ENCODE measurements around the gene CDCP1. TPM values are rescaled to one million over a fixed set of nuclear protein-coding genes. Genes with fewer than 3 reads are reported as not detected.

CDCP1 gene
- total and polyA plus RNA-seq, 2 experiments from 2014 or later, result 0.12 TPM; not detected in 1

- DNase-seq (ENCODE audit: low read depth in 1 of 2, low spot score in 1 of 2), result no peak
- no peaks in the 10 kb centered on the region for H3K4me1 ChIP-seq (ENCODE audit: low read depth)
- H3K36me3 ChIP-seq, result no peaks in the 10 kb centered on the region
Observed at GRCh38 chr3:45187694-45188141, 41.5 kb upstream of the CDCP1 start.

DNA sequence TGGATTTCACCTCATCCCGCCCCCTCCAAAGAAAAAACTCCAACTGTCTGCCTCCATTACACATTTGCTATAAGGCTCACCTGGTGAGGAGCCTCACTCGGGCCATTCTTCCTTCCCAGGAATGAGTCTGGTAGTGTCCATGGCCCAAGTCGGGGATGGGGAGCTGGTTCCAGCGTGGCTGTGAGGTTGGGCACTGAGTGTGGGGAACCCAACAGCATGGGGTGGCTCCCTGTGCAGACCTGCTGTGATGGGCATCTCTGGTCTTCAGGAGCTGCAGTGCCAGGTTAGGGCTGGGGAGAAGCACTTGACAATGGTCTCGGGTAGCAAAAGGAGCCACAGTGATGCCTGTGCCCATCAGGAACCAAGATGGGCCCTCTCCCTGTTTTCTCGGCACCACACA, 40.7 kb upstream of the CDCP1 start:
- no peak for DNase-seq (ENCODE audit: low read depth in 1 of 2, low spot score in 1 of 2)
- H3K4me3 ChIP-seq, result no peak overlapping the region
- H3K27me3 ChIP-seq, result peaks cover 2% of the 10 kb centered on the region
- no peaks in the 10 kb centered on the region for H3K4me1 ChIP-seq (ENCODE audit: low read depth)
- H3K9me3 ChIP-seq (ENCODE audit: low read depth), result no peaks in the 10 kb centered on the region
- H3K36me3 ChIP-seq, result no peaks in the 10 kb centered on the region
- TF ChIP-seq, protein P1, sequence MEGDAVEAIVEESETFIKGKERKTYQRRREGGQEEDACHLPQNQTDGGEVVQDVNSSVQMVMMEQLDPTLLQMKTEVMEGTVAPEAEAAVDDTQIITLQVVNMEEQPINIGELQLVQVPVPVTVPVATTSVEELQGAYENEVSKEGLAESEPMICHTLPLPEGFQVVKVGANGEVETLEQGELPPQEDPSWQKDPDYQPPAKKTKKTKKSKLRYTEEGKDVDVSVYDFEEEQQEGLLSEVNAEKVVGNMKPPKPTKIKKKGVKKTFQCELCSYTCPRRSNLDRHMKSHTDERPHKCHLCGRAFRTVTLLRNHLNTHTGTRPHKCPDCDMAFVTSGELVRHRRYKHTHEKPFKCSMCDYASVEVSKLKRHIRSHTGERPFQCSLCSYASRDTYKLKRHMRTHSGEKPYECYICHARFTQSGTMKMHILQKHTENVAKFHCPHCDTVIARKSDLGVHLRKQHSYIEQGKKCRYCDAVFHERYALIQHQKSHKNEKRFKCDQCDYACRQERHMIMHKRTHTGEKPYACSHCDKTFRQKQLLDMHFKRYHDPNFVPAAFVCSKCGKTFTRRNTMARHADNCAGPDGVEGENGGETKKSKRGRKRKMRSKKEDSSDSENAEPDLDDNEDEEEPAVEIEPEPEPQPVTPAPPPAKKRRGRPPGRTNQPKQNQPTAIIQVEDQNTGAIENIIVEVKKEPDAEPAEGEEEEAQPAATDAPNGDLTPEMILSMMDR (IDR thresholded peaks at IDR 0.05; ENCODE audit: low read depth, low read length), result no peak
- no peak overlapping the region for H3K27ac ChIP-seq

More at GRCh38 chr3:45187694-45188141, 41.5 kb upstream of the CDCP1 start:
- Histone ChIP-seq H3K27me3 (peaks cover 2% of the 10 kb centered on the region), H3K4me3 (no peak overlapping the region), H3K27ac (no peak overlapping the region), H3K9me3 (ENCODE audit: low read depth) (no peaks in the 10 kb centered on the region)
- TF ChIP-seq, protein P1 (IDR thresholded peaks at IDR 0.05; ENCODE audit: low read depth, low read length), result no peak

- no peaks in the 10 kb centered on the region for H3K4me1 ChIP-seq (ENCODE audit: low read depth)
- H3K9me3 ChIP-seq (ENCODE audit: low read depth), result no peaks in the 10 kb centered on the region
- no peak for DNase-seq (ENCODE audit: low read depth in 1 of 2, low spot score in 1 of 2)
- H3K27me3 ChIP-seq, result peaks cover 2% of the 10 kb centered on the region
- H3K4me3 ChIP-seq, result no peak overlapping the region
- no peak overlapping the region for H3K27ac ChIP-seq
- no peaks in the 10 kb centered on the region for H3K36me3 ChIP-seq
- TF ChIP-seq, protein P1 (IDR thresholded peaks at IDR 0.05; ENCODE audit: low read depth, low read length), result no peak
Observed at GRCh38 chr3:45185461-45185860, 39.3 kb upstream of the CDCP1 start.

GRCh38 chr3:45185052-45185451, 38.9 kb upstream of the CDCP1 start:
- no peaks in the 10 kb centered on the region for H3K4me1 ChIP-seq (ENCODE audit: low read depth)
- no peaks in the 10 kb centered on the region for H3K36me3 ChIP-seq
- H3K27me3 ChIP-seq, result peaks cover 2% of the 10 kb centered on the region
- TF ChIP-seq, protein P1 (IDR thresholded peaks at IDR 0.05; ENCODE audit: low read depth, low read length), result no peak
- H3K4me3 ChIP-seq, result no peak overlapping the region
- no peak for DNase-seq (ENCODE audit: low read depth in 1 of 2, low spot score in 1 of 2)
- H3K9me3 ChIP-seq (ENCODE audit: low read depth), result no peaks in the 10 kb centered on the region
- H3K27ac ChIP-seq, result no peak overlapping the region

- DNase-seq (ENCODE audit: low read depth in 1 of 2, low spot score in 1 of 2), result no peak
- Histone ChIP-seq H3K4me3 (no peak overlapping the region), H3K36me3 (no peaks in the 10 kb centered on the region), H3K9me3 (ENCODE audit: low read depth) (no peaks in the 10 kb centered on the region), H3K27ac (no peak overlapping the region), H3K4me1 (ENCODE audit: low read depth) (no peaks in the 10 kb centered on the region), H3K27me3 (peaks cover 2% of the 10 kb centered on the region)
- TF ChIP-seq, protein P1 (IDR thresholded peaks at IDR 0.05; ENCODE audit: low read depth, low read length), result no peak
Observed at GRCh38 chr3:45183872-45184262, 37.7 kb upstream of the CDCP1 start.
